Measurements from ENCODE around the gene S100Z. TPM values are rescaled to one million over a fixed set of nuclear protein-coding genes. Genes with fewer than 3 reads are reported as not detected.
"Not testable (repeated sequence)": the region's sequence is repeated elsewhere in the genome, so short reads cannot be mapped to it uniquely, and the experiment has no call there.

S100Z gene
- total and polyA plus RNA-seq, 11 donors, result 0.29 to 0.59 TPM; not detected in 9

- ATAC-seq (no peak), DNase-seq (no peak)
- H3K4me1 ChIP-seq, result peaks cover 0 to 89% (median 8%) of the 10 kb centered on the region in 12 donors
- no peak overlapping the region for H3K4me3 ChIP-seq
- H3K9me3 ChIP-seq, result peaks cover 0 to 5% (median 0%) of the 10 kb centered on the region in 12 donors
- no peak for TF ChIP-seq CTCF (IDR thresholded peaks at IDR 0.05)
- TF ChIP-seq POLR2A (IDR thresholded peaks at IDR 0.05), result no peak
- intact Hi-C loops (cut with DNase I), result no loop called here
- peak overlapping the region in 1 of 12 donors; percentile 91 for H3K27ac ChIP-seq
- H3K27me3 ChIP-seq, result no peaks in the 10 kb centered on the region
- no peaks in the 10 kb centered on the region for H3K36me3 ChIP-seq
Observed at GRCh38 chr5:76854644-76855043, 4.8 kb downstream of the S100Z start.

GRCh38 chr5:76855501-76855900 lies 5.7 kb downstream of the S100Z start:
- H3K9me3 ChIP-seq; H3K36me3 ChIP-seq; DNase-seq; H3K4me3 ChIP-seq; intact Hi-C loops (cut with DNase I); H3K27me3 ChIP-seq; ATAC-seq: not testable (repeated sequence)
- H3K4me1 ChIP-seq, result peaks cover 0 to 89% (median 8%) of the 10 kb centered on the region in 12 donors
- H3K27ac ChIP-seq, result peak overlapping the region in 2 of 12 donors; percentile 41 to 91

- Histone ChIP-seq H3K27ac (peak overlapping the region in 2 of 12 donors; percentile 18 to 91), H3K4me1 (peaks cover 0 to 85% (median 7%) of the 10 kb centered on the region in 12 donors), H3K4me3 (peak overlapping the region in 1 of 12 donors; percentile 17), H3K9me3 (peaks cover 0 to 5% (median 0%) of the 10 kb centered on the region in 12 donors), H3K36me3 (no peaks in the 10 kb centered on the region), H3K27me3 (no peaks in the 10 kb centered on the region)
- ATAC-seq, result peak in 3 of 4 donors; percentile 52 to 81 (median 61)
- WGBS, 4 donors, result 80 to 84% (median 82%) methylated on average over 3 of the region's 3 CpGs
- peak in 1 of 5 donors; percentile 38 for DNase-seq
- intact Hi-C loops (cut with DNase I), result no loop called here
- TF ChIP-seq POLR2A (IDR thresholded peaks at IDR 0.05), result no peak
- no peak for TF ChIP-seq CTCF (IDR thresholded peaks at IDR 0.05)
Observed at GRCh38 chr5:76855961-76856360, 6.1 kb downstream of the S100Z start.

- H3K27me3 ChIP-seq; H3K36me3 ChIP-seq; DNase-seq; H3K9me3 ChIP-seq; ATAC-seq; H3K4me3 ChIP-seq; intact Hi-C loops (cut with DNase I): not testable (repeated sequence)
- WGBS, 4 donors, result 87 to 94% (median 90%) methylated on average over 4 of the region's 4 CpGs
- peak overlapping the region in 1 of 12 donors; percentile 91 for H3K27ac ChIP-seq
- peaks cover 0 to 82% (median 4%) of the 10 kb centered on the region in 12 donors for H3K4me1 ChIP-seq
Observed at GRCh38 chr5:76856800-76857199, 7.0 kb downstream of the S100Z start.

- Histone ChIP-seq H3K9me3 (no peaks in the 10 kb centered on the region), H3K4me3 (no peak overlapping the region), H3K36me3 (no peaks in the 10 kb centered on the region), H3K27me3 (no peaks in the 10 kb centered on the region), H3K4me1 (peaks cover 0 to 53% (median 0%) of the 10 kb centered on the region in 12 donors), H3K27ac (peak overlapping the region in 1 of 12 donors; percentile 64)
- ATAC-seq, result no peak
- intact Hi-C loops (cut with DNase I), result loop anchor here in 5 of 10 donors (10.0 kb wide), 2 partner anchors 255 to 635 kb away; partner anchors contain the start of gene WDR41 (in 5 of the 5)
- 85 to 94% (median 91%) methylated on average over 10 of the region's 10 CpGs for WGBS, 4 donors
- TF ChIP-seq POLR2A (IDR thresholded peaks at IDR 0.05), result no peak
- no peak for TF ChIP-seq CTCF (IDR thresholded peaks at IDR 0.05)
- DNase-seq, result peak in 1 of 5 donors; percentile 30
Observed at GRCh38 chr5:76859591-76860247, 9.9 kb downstream of the S100Z start.

Data from heart left ventricle (tissue), 16 donors.